Measurements from ENCODE around the gene NUTM2D. TPM values are rescaled to one million over a fixed set of nuclear protein-coding genes. Genes with fewer than 3 reads are reported as not detected.
"Not testable (repeated sequence)": the region's sequence is repeated elsewhere in the genome, so short reads cannot be mapped to it uniquely, and the experiment has no call there.

Gene NUTM2D
- total and polyA plus RNA-seq, 2 donors = 3.3 to 3.4 TPM

- not testable (repeated sequence) for H3K36me3 ChIP-seq (ENCODE audit: control insufficient read depth in 2 of 2, insufficient read depth in 2 of 2, low read length in 1 of 2); H3K4me1 ChIP-seq (ENCODE audit: control insufficient read depth in 2 of 2, insufficient read depth in 2 of 2, low read length in 2 of 2); DNase-seq (ENCODE audit: low read depth in 6 of 9, low spot score in 9 of 9); H3K9me3 ChIP-seq (ENCODE audit: control insufficient read depth in 2 of 2, insufficient read depth in 1 of 2, low read length in 1 of 2); H3K27ac ChIP-seq (ENCODE audit: low read depth in 1 of 2, low read length in 1 of 2); H3K4me3 ChIP-seq (ENCODE audit: low read length in 2 of 2); H3K27me3 ChIP-seq (ENCODE audit: control insufficient read depth in 2 of 2, insufficient read depth in 1 of 2, low read length in 1 of 2)
- 97% methylated on average over 2 of the region's 2 CpGs for WGBS
Measured at GRCh38 chr10:87396206-87396605, 38.7 kb downstream of the NUTM2D start.

- H3K4me3 ChIP-seq (ENCODE audit: low read length in 2 of 2); H3K36me3 ChIP-seq (ENCODE audit: control insufficient read depth in 2 of 2, insufficient read depth in 2 of 2, low read length in 1 of 2); H3K4me1 ChIP-seq (ENCODE audit: control insufficient read depth in 2 of 2, insufficient read depth in 2 of 2, low read length in 2 of 2); H3K27ac ChIP-seq (ENCODE audit: low read depth in 1 of 2, low read length in 1 of 2); H3K27me3 ChIP-seq (ENCODE audit: control insufficient read depth in 2 of 2, insufficient read depth in 1 of 2, low read length in 1 of 2); H3K9me3 ChIP-seq (ENCODE audit: control insufficient read depth in 2 of 2, insufficient read depth in 1 of 2, low read length in 1 of 2); DNase-seq (ENCODE audit: low read depth in 6 of 9, low spot score in 9 of 9): not testable (repeated sequence)
- 100% methylated on average over 2 of the region's 2 CpGs for WGBS
Measured at GRCh38 chr10:87398436-87398835, 40.9 kb downstream of the NUTM2D start.

GRCh38 chr10:87407516-87408467 is 50.2 kb downstream of the NUTM2D start:
- not testable (repeated sequence) for H3K4me3 ChIP-seq (ENCODE audit: low read length in 2 of 2); H3K9me3 ChIP-seq (ENCODE audit: control insufficient read depth in 2 of 2, insufficient read depth in 1 of 2, low read length in 1 of 2); H3K4me1 ChIP-seq (ENCODE audit: control insufficient read depth in 2 of 2, insufficient read depth in 2 of 2, low read length in 2 of 2); H3K27me3 ChIP-seq (ENCODE audit: control insufficient read depth in 2 of 2, insufficient read depth in 1 of 2, low read length in 1 of 2); H3K27ac ChIP-seq (ENCODE audit: low read depth in 1 of 2, low read length in 1 of 2); H3K36me3 ChIP-seq (ENCODE audit: control insufficient read depth in 2 of 2, insufficient read depth in 2 of 2, low read length in 1 of 2)
- DNase-seq (ENCODE audit: low read depth in 6 of 9, low spot score in 9 of 9) = peak in 4 of 9 donors; percentile 3 to 5 (median 5)
- 58% methylated on average over 35 of the region's 36 CpGs for WGBS

- DNase-seq (ENCODE audit: low read depth in 6 of 9, low spot score in 9 of 9); H3K27ac ChIP-seq (ENCODE audit: low read depth in 1 of 2, low read length in 1 of 2); H3K9me3 ChIP-seq (ENCODE audit: control insufficient read depth in 2 of 2, insufficient read depth in 1 of 2, low read length in 1 of 2); H3K36me3 ChIP-seq (ENCODE audit: control insufficient read depth in 2 of 2, insufficient read depth in 2 of 2, low read length in 1 of 2); H3K4me3 ChIP-seq (ENCODE audit: low read length in 2 of 2); H3K27me3 ChIP-seq (ENCODE audit: control insufficient read depth in 2 of 2, insufficient read depth in 1 of 2, low read length in 1 of 2); H3K4me1 ChIP-seq (ENCODE audit: control insufficient read depth in 2 of 2, insufficient read depth in 2 of 2, low read length in 2 of 2): not testable (repeated sequence)
- WGBS = 98% methylated on average over 1 of the region's 1 CpG
Measured at GRCh38 chr10:87413921-87414320, 56.4 kb downstream of the NUTM2D start.

Other genes with a start within 250 kb of the NUTM2D start
- gene NUTM2A, start 132.3 kb upstream of the NUTM2D start, total RNA-seq = 0.42 TPM
- 2.9 TPM for gene NUTM2A, start 132.3 kb upstream of the NUTM2D start, polyA plus RNA-seq
- 11.1 TPM for gene MINPP1, start 147.1 kb downstream of the NUTM2D start, total RNA-seq
- 16.9 TPM for gene MINPP1, start 147.1 kb downstream of the NUTM2D start, polyA plus RNA-seq